ENCODE measurements around the gene ACSM6. TPM values are rescaled to one million over a fixed set of nuclear protein-coding genes. Genes with fewer than 3 reads are reported as not detected.
A peak's percentile ranks its signal among the peaks of the same experiment; 100 is the strongest.

The ACSM6 gene
- total RNA-seq, 1 experiment from 2014 or later = not detected

DNA sequence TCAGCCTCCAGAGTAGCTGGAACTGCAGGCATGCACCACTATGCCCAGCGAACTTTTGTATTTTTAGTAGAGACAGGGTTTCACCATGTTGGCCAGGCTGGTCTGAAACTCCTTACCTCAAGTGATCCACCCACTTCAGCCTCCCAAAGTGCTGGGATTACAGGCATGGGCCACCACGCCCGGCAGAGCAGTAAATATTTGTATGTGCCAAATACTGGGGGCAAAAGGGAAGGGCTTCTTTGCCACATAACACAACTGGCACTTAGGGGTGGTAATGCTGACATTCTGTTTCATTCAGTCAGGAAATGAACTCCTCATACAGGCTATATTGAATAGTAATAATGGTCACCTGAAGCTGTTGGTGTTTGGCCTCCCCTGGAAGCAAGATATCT is 41.6 kb downstream of the ACSM6 start (continued):
- TF ChIP-seq, protein P1, sequence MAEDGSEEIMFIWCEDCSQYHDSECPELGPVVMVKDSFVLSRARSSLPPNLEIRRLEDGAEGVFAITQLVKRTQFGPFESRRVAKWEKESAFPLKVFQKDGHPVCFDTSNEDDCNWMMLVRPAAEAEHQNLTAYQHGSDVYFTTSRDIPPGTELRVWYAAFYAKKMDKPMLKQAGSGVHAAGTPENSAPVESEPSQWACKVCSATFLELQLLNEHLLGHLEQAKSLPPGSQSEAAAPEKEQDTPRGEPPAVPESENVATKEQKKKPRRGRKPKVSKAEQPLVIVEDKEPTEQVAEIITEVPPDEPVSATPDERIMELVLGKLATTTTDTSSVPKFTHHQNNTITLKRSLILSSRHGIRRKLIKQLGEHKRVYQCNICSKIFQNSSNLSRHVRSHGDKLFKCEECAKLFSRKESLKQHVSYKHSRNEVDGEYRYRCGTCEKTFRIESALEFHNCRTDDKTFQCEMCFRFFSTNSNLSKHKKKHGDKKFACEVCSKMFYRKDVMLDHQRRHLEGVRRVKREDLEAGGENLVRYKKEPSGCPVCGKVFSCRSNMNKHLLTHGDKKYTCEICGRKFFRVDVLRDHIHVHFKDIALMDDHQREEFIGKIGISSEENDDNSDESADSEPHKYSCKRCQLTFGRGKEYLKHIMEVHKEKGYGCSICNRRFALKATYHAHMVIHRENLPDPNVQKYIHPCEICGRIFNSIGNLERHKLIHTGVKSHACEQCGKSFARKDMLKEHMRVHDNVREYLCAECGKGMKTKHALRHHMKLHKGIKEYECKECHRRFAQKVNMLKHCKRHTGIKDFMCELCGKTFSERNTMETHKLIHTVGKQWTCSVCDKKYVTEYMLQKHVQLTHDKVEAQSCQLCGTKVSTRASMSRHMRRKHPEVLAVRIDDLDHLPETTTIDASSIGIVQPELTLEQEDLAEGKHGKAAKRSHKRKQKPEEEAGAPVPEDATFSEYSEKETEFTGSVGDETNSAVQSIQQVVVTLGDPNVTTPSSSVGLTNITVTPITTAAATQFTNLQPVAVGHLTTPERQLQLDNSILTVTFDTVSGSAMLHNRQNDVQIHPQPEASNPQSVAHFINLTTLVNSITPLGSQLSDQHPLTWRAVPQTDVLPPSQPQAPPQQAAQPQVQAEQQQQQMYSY (CRISPR knock-in tag; IDR thresholded peaks at IDR 0.05) = no peak
- TF ChIP-seq TEAD4 (CRISPR knock-in tag; IDR thresholded peaks at IDR 0.05) (no peak), CREM (CRISPR knock-in tag; IDR thresholded peaks at IDR 0.05) (no peak), NFYB (CRISPR knock-in tag; conservative IDR thresholded peaks at IDR 0.05; ENCODE audit: low read depth) (no peak), HMGA2 (CRISPR knock-in tag; IDR thresholded peaks at IDR 0.05) (no peak), SMAD4 (CRISPR knock-in tag; IDR thresholded peaks at IDR 0.05) (no peak), ELF4 (CRISPR knock-in tag; IDR thresholded peaks at IDR 0.05; ENCODE audit: low read depth) (no peak), OVOL2 (CRISPR knock-in tag; IDR thresholded peaks at IDR 0.05; ENCODE audit: borderline replicate concordance) (no peak)
- TF ChIP-seq, protein P2, sequence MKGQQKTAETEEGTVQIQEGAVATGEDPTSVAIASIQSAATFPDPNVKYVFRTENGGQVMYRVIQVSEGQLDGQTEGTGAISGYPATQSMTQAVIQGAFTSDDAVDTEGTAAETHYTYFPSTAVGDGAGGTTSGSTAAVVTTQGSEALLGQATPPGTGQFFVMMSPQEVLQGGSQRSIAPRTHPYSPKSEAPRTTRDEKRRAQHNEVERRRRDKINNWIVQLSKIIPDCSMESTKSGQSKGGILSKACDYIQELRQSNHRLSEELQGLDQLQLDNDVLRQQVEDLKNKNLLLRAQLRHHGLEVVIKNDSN (CRISPR knock-in tag; IDR thresholded peaks at IDR 0.05) = no peak

DNA sequence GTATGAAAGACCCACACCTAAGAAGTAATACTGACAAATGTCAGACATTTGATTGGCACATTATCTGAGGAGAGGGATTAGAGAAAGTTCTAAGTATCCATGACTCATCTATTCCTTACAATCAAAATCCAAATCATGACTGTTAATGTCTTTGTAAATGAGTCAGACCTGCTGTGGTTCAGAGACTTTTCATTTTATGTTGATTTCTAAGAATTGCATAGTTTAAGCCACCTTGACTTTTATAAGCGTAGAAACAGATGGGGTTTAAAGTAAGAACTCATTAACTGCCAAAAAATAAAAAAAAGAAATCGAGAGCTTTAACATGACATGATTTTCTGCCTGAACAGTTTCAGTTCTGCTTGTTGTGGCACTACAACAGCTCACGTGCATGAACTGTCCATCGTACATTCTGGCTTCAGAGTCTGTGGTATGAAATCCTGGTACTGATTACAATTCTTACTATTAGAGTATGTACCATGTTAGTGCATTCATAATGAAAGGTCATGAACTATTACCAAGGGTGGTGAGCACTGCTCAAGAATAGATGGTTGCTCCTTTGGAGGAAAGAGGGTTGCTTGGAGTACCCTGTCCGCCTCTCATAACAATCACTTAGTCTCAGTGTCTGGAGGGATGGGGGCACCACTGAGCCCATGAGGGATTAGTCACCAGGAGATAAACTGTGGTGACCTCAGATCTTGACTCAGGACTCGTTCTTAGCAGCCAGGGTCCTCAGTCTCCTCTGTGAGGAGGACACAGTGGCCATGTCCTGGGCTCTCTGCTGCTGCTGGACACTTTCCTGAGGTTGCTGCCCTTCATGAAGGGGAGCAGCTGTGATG is 42.2 kb downstream of the ACSM6 start:
- H3K36me3 Mint-ChIP-seq = peaks cover 67% of the 10 kb centered on the region

More for the DNA sequence above, 42.2 kb downstream of the ACSM6 start:
- CTCF ChIA-PET = interaction anchor here (0.7 to 1.2 kb wide), 2 partner anchors 40 to 52 kb away, joined by 3 read pairs; no protein-coding TSS in a partner anchor
- H3K4me1 Mint-ChIP-seq = peaks cover 43% of the 10 kb centered on the region
- H3K27ac Mint-ChIP-seq = peak overlapping the region; percentile 98
- H3K27me3 Mint-ChIP-seq (ENCODE audit: low read depth) = no peaks in the 10 kb centered on the region
- peak; percentile 12; the same call in 1 of the 2 replicates for ATAC-seq
- no peak for DNase-seq (ENCODE audit: low spot score)
- H3K9me3 Mint-ChIP-seq = peaks cover 18% of the 10 kb centered on the region
- TF ChIP-seq, protein P1 (CRISPR knock-in tag; IDR thresholded peaks at IDR 0.05) = no peak
- no peak for TF ChIP-seq SP1 (CRISPR knock-in tag; conservative IDR thresholded peaks at IDR 0.05)
- 0 out of 2 replicates have a peak, but pooled peaks have one; percentile 41 for TF ChIP-seq ZNF138 (CRISPR knock-in tag; conservative IDR thresholded peaks at IDR 0.05)
- H3K4me3 Mint-ChIP-seq = no peak overlapping the region
- POLR2A ChIA-PET = interaction anchor here (0.6 kb wide), 1 partner anchor 239 kb away, joined by 3 read pairs; no protein-coding TSS in a partner anchor

Data from WTC11 (cell line).